Immature natural killer cell (primary cell): ENCODE measurements around the gene VSX2. TPM values are rescaled to one million over a fixed set of nuclear protein-coding genes. Genes with fewer than 3 reads are reported as not detected.
A peak's percentile ranks its signal among the peaks of the same experiment; 100 is the strongest.

ENCODE experiments used
- DNase-seq, 3 donors: peaks; one replicate each; pipeline ENCODE4 v3.0.0; 2022; ENCODE audit warnings: mixed read lengths in 1 of 3
- H3K27ac Mint-ChIP-seq, 6 donors: one replicate each; pipeline ENCODE4 v1.8.0; 2020; ENCODE audit warnings: mixed read lengths in 6 of 6, mild to moderate bottlenecking in 5 of 6, inconsistent platforms in 4 of 6, moderate library complexity in 3 of 6
- H3K27me3 Mint-ChIP-seq, 3 donors: one replicate each; pipeline ENCODE4 v1.8.0; 2020 to 2021; ENCODE audit warnings: low read depth in 3 of 3, mild to moderate bottlenecking in 3 of 3, mixed read lengths in 3 of 3, moderate library complexity in 3 of 3, inconsistent platforms in 1 of 3
- H3K36me3 Mint-ChIP-seq, 3 donors: one replicate each; pipeline ENCODE4 v1.8.0; 2020; ENCODE audit warnings: mixed read lengths in 3 of 3, inconsistent platforms in 2 of 3, mild to moderate bottlenecking in 2 of 3
- H3K4me1 Mint-ChIP-seq, 2 donors: one replicate each; pipeline ENCODE4 v1.8.0; 2020; ENCODE audit warnings: inconsistent platforms in 2 of 2, mild to moderate bottlenecking in 2 of 2, mixed read lengths in 2 of 2, moderate library complexity in 1 of 2
- H3K4me3 Mint-ChIP-seq, 5 donors: one replicate each; pipeline ENCODE4 v1.8.0; 2020; ENCODE audit warnings: mild to moderate bottlenecking in 5 of 5, mixed read lengths in 5 of 5, inconsistent platforms in 3 of 5, moderate library complexity in 3 of 5
- H3K9me3 Mint-ChIP-seq, 6 donors: one replicate each; pipeline ENCODE4 v1.8.0; 2020; ENCODE audit warnings: mild to moderate bottlenecking in 6 of 6, mixed read lengths in 6 of 6, inconsistent platforms in 4 of 6, moderate library complexity in 3 of 6
- polyA plus RNA-seq, 3 donors: library from polyadenylated mRNA; unstranded; fragments of 300-500 nt; fragmentation: Illumina TruSeq; gene quantifications; one replicate each; pipeline ENCODE4 v1.2.3, GENCODE V29; 2021

VSX2 gene
- polyA plus RNA-seq, 3 donors from 2014 or later, result not detected

DNA sequence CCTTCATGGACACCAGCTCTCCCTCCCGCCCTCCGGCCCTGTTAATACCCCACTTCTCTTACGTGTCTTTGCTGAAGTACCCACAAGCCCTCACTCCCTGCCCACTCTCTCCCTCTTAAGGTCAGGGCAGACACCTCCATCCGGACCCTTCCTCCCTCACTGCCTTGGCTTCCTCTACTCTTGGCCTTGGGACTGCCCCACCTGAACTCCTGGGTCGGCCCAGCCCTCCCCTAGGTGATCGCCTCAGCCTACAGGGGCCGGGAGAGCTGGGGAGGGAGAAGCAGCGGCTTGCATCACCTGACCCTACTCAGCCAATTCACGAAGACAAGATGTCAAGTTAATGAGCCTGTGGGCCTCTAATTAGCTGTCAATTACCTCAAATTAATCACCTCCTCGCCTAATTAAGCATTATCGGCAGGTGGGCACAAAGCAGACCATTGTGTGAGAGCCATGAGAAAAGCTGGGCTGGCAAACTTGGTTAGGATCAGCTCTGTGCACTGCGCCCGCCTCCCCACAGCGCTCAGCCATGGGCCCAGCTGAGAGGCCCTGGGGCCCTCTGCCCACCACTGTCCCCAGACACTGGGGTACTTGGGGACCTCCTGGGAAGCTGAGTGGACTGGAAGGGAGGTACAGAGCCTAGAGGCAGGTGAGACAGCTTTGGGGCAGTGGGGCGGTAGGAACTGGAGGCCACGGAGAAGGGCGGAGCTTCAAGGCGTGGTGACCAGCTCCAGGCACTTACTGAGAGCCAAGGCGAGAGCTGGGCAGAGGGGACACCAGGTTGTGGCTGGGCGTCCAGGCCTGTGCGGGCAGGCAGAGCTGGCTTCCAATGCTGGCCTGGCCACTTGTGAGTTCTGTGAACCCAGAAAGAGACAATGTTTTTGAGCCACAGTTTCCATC lies 25.1 kb upstream of the VSX2 start:
- DNase-seq, result no peak
- Mint-ChIP-seq H3K4me1 (peaks cover 2 to 5% of the 10 kb centered on the region in 2 donors), H3K36me3 (no peaks in the 10 kb centered on the region), H3K27ac (no peak overlapping the region), H3K4me3 (no peak overlapping the region), H3K27me3 (peaks cover 2 to 7% (median 5%) of the 10 kb centered on the region in 3 donors), H3K9me3 (no peaks in the 10 kb centered on the region)

GRCh38 chr14:74216671-74217070 lies 22.6 kb upstream of the VSX2 start:
- no peak overlapping the region for H3K4me3 Mint-ChIP-seq
- no peaks in the 10 kb centered on the region for H3K36me3 Mint-ChIP-seq
- no peak for DNase-seq
- H3K4me1 Mint-ChIP-seq, result peaks cover 2 to 5% of the 10 kb centered on the region in 2 donors
- H3K27ac Mint-ChIP-seq, result no peak overlapping the region
- no peaks in the 10 kb centered on the region for H3K9me3 Mint-ChIP-seq
- peaks cover 2 to 12% (median 3%) of the 10 kb centered on the region in 3 donors for H3K27me3 Mint-ChIP-seq

DNA sequence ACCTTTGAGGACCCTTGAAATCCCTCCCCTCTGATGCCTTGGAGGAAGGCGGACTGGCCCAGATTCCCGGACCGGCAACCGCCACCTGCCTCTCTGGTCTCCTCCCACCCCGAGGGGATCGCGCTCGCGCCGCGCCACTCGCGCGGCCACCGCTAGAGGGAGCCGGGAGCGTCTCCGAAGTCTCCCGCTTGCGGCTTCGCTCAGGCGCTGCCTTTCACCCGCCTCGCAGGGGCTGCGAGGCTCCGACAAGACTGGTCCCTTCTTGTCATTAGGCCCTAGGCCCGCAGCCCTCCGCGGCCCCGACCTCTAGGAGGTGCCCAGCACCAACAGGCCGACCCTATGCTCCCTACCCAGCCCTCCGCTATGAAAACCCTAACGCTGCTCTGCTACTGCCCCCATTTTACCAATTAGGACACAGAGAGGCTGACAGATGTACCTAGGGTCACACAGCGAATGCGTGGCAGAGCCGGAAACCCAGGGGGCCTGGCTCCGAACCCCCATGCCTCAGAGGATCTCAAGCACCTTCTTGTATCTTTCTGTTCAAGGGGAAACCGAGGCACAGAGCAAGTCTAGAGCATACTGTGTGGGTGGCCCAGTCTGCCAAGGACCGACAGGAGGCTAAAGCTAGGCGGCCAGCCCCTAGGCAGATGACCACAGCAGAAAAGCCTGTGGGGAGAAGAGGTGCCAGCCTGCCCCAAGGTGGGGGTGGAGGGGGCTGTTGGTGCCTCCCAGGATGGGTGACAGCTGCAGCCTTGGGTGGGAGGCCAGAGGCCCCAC lies 21.4 kb upstream of the VSX2 start:
- Mint-ChIP-seq H3K36me3 (no peaks in the 10 kb centered on the region), H3K4me1 (peaks cover 2 to 5% of the 10 kb centered on the region in 2 donors), H3K4me3 (peak overlapping the region in 3 of 5 donors; percentile 33 to 65 (median 47)), H3K9me3 (no peaks in the 10 kb centered on the region), H3K27me3 (peaks cover 2 to 11% (median 3%) of the 10 kb centered on the region in 3 donors), H3K27ac (no peak overlapping the region)
- DNase-seq, result peak; percentile 39 to 57 (median 52)

DNA sequence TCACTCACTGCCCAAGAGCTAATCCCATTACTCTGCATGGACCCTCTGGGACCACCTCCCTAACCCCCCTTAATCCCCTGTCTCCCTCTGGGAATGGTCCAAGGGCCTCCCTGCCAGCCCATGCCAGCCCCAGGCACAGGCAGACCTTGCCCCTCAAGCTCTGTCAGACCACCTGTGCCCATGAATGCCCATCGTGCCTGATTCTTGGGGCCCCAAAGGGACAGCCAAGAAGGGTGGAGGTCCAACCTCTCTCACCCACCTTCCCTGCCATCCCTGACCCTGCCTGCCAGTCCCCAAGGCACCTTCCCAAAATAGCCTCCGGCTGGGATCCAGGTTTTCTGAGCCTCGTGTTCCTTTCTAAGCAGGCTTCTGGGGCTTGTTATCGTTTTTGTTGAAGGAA lies 20.8 kb upstream of the VSX2 start:
- no peak overlapping the region for H3K27ac Mint-ChIP-seq
- H3K27me3 Mint-ChIP-seq, result peaks cover 2 to 10% (median 3%) of the 10 kb centered on the region in 3 donors
- no peaks in the 10 kb centered on the region for H3K9me3 Mint-ChIP-seq
- DNase-seq, result no peak
- peaks cover 2 to 5% of the 10 kb centered on the region in 2 donors for H3K4me1 Mint-ChIP-seq
- no peaks in the 10 kb centered on the region for H3K36me3 Mint-ChIP-seq
- peak overlapping the region in 1 of 5 donors; percentile 9 for H3K4me3 Mint-ChIP-seq

- no peaks in the 10 kb centered on the region for H3K36me3 Mint-ChIP-seq
- H3K9me3 Mint-ChIP-seq, result no peaks in the 10 kb centered on the region
- no peak for DNase-seq
- no peak overlapping the region for H3K4me3 Mint-ChIP-seq
- H3K4me1 Mint-ChIP-seq, result peaks cover 2 to 5% of the 10 kb centered on the region in 2 donors
- no peak overlapping the region for H3K27ac Mint-ChIP-seq
- peaks cover 0 to 13% (median 6%) of the 10 kb centered on the region in 3 donors for H3K27me3 Mint-ChIP-seq
Observed at GRCh38 chr14:74219277-74220205, 19.7 kb upstream of the VSX2 start.

GRCh38 chr14:74220991-74221390 lies 18.3 kb upstream of the VSX2 start:
- H3K9me3 Mint-ChIP-seq, result no peaks in the 10 kb centered on the region
- H3K27ac Mint-ChIP-seq, result no peak overlapping the region
- no peak for DNase-seq
- H3K4me1 Mint-ChIP-seq, result peaks cover 2 to 5% of the 10 kb centered on the region in 2 donors
- no peak overlapping the region for H3K4me3 Mint-ChIP-seq
- no peaks in the 10 kb centered on the region for H3K36me3 Mint-ChIP-seq
- peaks cover 0 to 13% (median 6%) of the 10 kb centered on the region in 3 donors for H3K27me3 Mint-ChIP-seq

DNA sequence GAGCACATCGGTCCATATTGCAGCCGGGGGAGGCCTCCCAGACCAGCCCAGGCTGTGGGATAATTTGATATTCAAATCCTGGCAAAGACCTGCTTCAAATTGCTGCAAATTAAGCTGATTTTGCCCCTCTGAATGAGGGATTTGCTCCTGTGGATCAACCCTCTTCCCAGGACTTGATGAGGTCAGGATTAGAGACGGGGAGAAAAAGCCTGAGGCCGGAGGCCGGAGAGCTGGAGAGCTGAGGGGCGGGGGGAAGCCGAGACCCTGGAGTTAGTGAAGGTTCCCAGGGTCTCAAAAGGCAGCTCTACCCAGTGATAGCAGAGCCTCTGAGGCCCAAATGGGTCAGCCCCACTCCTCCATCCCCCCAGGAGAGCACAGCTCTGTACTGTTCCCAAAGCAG lies 17.5 kb upstream of the VSX2 start:
- Mint-ChIP-seq H3K4me3 (no peak overlapping the region), H3K4me1 (peaks cover 2 to 5% of the 10 kb centered on the region in 2 donors), H3K9me3 (no peaks in the 10 kb centered on the region), H3K36me3 (no peaks in the 10 kb centered on the region), H3K27ac (no peak overlapping the region), H3K27me3 (peaks cover 0 to 13% (median 6%) of the 10 kb centered on the region in 3 donors)
- DNase-seq, result no peak

GRCh38 chr14:74223016-74223415 lies 16.2 kb upstream of the VSX2 start:
- Mint-ChIP-seq H3K4me1 (peaks cover 0 to under 1% of the 10 kb centered on the region in 2 donors), H3K27ac (no peak overlapping the region), H3K4me3 (no peak overlapping the region), H3K36me3 (no peaks in the 10 kb centered on the region), H3K9me3 (no peaks in the 10 kb centered on the region), H3K27me3 (peaks cover 1 to 10% (median 6%) of the 10 kb centered on the region in 3 donors)
- no peak for DNase-seq

DNA sequence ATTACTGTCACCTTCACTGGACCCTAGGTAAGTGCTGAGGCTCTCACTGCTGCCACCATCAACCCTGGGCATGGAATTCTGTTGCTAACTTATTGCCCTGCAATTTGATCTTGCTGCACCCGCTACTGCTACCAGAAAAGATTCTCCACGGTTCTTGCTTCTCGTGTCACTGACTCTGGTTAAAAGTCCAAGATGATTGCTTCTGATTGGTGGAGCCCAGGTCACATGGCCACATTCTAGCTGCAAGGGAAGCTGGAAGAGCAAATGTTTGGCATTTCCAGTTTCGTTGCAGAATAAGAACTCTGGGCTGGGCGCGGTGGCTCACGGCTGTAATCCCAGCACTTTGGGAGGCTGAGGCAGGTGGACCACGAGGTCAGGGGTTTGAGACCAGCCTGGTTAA lies 7.5 kb upstream of the VSX2 start:
- Mint-ChIP-seq H3K4me3 (no peak overlapping the region), H3K27ac (no peak overlapping the region), H3K27me3 (peaks cover 1 to 12% (median 7%) of the 10 kb centered on the region in 3 donors), H3K9me3 (peaks cover 1 to 16% (median 3%) of the 10 kb centered on the region in 6 donors), H3K4me1 (no peaks in the 10 kb centered on the region), H3K36me3 (no peaks in the 10 kb centered on the region)
- DNase-seq, result no peak

DNA sequence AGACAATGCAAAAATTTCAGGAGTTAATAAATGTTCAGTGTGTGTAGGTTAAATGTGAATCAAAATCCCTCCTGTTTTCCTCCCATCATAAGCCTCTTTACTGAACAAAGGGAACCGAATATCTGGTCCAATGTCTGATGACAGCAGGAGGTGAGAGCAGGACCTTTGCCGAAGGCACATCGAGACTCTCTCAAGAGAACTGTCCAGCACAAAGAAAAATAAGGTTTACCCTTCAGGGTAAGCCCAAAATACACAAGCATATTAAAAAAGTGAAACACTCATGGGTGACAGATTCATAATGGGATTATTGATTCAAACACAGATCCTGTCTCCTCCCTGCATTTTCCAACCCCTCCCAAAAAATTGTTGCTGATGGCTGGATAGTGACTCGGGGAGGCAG lies 4.2 kb upstream of the VSX2 start:
- Mint-ChIP-seq H3K9me3 (peaks cover 1 to 16% (median 3%) of the 10 kb centered on the region in 6 donors), H3K4me3 (no peak overlapping the region), H3K27ac (no peak overlapping the region), H3K36me3 (no peaks in the 10 kb centered on the region), H3K4me1 (no peaks in the 10 kb centered on the region), H3K27me3 (peaks cover 0 to 22% (median 9%) of the 10 kb centered on the region in 3 donors)
- DNase-seq, result no peak

- Mint-ChIP-seq H3K9me3 (peaks cover 0 to 2% (median under 1%) of the 10 kb centered on the region in 6 donors), H3K27me3 (peaks cover 6 to 27% (median 13%) of the 10 kb centered on the region in 3 donors), H3K4me1 (peaks cover 5 to 8% of the 10 kb centered on the region in 2 donors), H3K27ac (no peak overlapping the region), H3K4me3 (no peak overlapping the region), H3K36me3 (no peaks in the 10 kb centered on the region)
- DNase-seq, result no peak
Observed at GRCh38 chr14:74237441-74237840, 1.8 kb upstream of the VSX2 start.

DNA sequence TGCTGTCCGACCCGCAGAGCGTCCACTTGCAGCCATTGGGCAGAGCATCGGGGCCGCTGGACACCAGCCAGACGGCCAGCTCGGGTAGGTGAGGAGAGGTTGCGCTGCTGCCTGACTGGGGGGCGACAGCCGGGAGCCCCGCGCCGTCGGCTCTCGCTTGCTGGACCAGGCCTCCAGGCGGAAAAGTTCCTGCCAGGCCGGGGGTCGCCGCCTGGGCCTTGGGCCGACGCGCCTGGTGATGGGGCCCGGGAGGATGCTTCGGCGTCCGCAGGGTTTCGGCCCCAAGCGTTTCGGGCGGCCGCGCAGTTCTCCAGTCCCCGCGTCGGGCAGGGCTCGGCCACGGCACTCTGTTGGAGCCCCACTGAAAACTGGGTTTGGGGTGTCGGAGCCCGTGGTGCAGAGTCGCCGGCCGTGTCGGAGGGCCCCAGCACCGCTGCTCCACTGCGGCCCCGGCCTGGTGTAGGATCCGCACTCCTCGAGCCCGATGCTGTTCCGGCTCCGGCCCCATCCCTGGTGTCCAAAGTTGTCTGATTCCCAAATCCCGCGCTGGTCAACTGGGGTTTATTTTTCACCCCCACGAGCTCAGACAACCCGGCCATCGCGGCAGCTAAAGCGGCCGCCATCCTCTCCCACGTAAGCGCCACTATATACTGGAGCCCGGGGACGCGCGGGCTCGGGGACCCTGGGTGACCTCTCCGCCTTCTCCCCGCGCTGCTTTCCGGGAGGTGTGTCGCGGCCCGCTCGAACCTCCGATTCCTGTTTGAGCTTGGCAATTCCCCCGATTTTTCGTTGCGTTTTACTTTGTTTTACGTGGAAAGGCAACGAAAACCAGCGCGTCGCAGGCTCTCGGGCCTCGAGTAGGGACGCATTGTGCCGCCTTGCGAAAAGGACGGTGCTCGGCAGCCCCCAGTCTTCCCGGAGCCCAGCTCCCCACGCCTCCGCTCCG lies 872 bp downstream of the VSX2 start:
- no peak for DNase-seq
- H3K27me3 Mint-ChIP-seq, result peaks cover 16 to 37% (median 33%) of the 10 kb centered on the region in 3 donors
- peaks cover 0 to 7% (median 0%) of the 10 kb centered on the region in 3 donors for H3K36me3 Mint-ChIP-seq
- peak overlapping the region in 3 of 5 donors; percentile 6 to 30 (median 13) for H3K4me3 Mint-ChIP-seq
- peaks cover 0 to 2% (median 0%) of the 10 kb centered on the region in 6 donors for H3K9me3 Mint-ChIP-seq
- peaks cover 5 to 9% of the 10 kb centered on the region in 2 donors for H3K4me1 Mint-ChIP-seq
- H3K27ac Mint-ChIP-seq, result no peak overlapping the region
